Stimulated activated CD8-positive, alpha-beta memory T cell treated with anti-CD3 and anti-CD28 coated beads, Interleukin-12 subunit alpha, Interleukin-12 subunit beta, amount 100 ng/mL, for 1 hour (primary cell): ENCODE results near the gene VLDLR.
"Not testable (repeated sequence)": the region's sequence is repeated elsewhere in the genome, so short reads cannot be mapped to it uniquely, and the experiment has no call there.

Source experiments
- DNase-seq: peaks from one replicate; pipeline ENCODE4 v3.0.0-alpha.2; 2020; ENCODE audit warnings: low read depth

The VLDLR gene

GRCh38 chr9:2664174-2665065 is 42.8 kb downstream of the VLDLR start:
- no peak for DNase-seq

- no peak for DNase-seq
Measured at GRCh38 chr9:2666569-2666968, 45.0 kb downstream of the VLDLR start.

GRCh38 chr9:2673161-2673560 is 51.6 kb downstream of the VLDLR start:
- no peak for DNase-seq

GRCh38 chr9:2674141-2674824 is 52.7 kb downstream of the VLDLR start:
- DNase-seq: no peak

GRCh38 chr9:2675834-2676233 is 54.2 kb downstream of the VLDLR start:
- no peak for DNase-seq

- no peak for DNase-seq
Measured at GRCh38 chr9:2676466-2676865, 54.9 kb downstream of the VLDLR start.

GRCh38 chr9:2677915-2678889 is 56.6 kb downstream of the VLDLR start:
- DNase-seq: no peak

- no peak for DNase-seq
Measured at GRCh38 chr9:2679011-2679410, 57.4 kb downstream of the VLDLR start.

- DNase-seq: no peak
Measured at GRCh38 chr9:2681981-2682380, 60.4 kb downstream of the VLDLR start.

GRCh38 chr9:2686911-2687310 is 65.3 kb downstream of the VLDLR start:
- DNase-seq: no peak

- DNase-seq: no peak
Measured at GRCh38 chr9:2688636-2689035, 67.0 kb downstream of the VLDLR start.

- no peak for DNase-seq
Measured at GRCh38 chr9:2691212-2691611, 69.6 kb downstream of the VLDLR start.

- DNase-seq: no peak
Measured at GRCh38 chr9:2691626-2692025, 70.0 kb downstream of the VLDLR start.

- no peak for DNase-seq
Measured at GRCh38 chr9:2693056-2693455, 71.5 kb downstream of the VLDLR start.

GRCh38 chr9:2697492-2697891 is 75.9 kb downstream of the VLDLR start:
- no peak for DNase-seq

- no peak for DNase-seq
Measured at GRCh38 chr9:2700398-2700797, 78.8 kb downstream of the VLDLR start.

GRCh38 chr9:2700909-2701550 is 79.4 kb downstream of the VLDLR start:
- no peak for DNase-seq

- DNase-seq: no peak
Measured at GRCh38 chr9:2704504-2704903, 82.9 kb downstream of the VLDLR start.

- DNase-seq: not testable (repeated sequence)
Measured at GRCh38 chr9:2707256-2707655, 85.7 kb downstream of the VLDLR start.
